ENCODE data around the gene SCART1. TPM values are rescaled to one million over a fixed set of nuclear protein-coding genes. Genes with fewer than 3 reads are reported as not detected.
A peak's percentile ranks its signal among the peaks of the same experiment; 100 is the strongest.
"Not testable (repeated sequence)": the region's sequence is repeated elsewhere in the genome, so short reads cannot be mapped to it uniquely, and the experiment has no call there.

SCART1 gene
- total RNA-seq, 1 donor from 2014 or later, result 2.4 TPM

GRCh38 chr10:133421336-133422222, 32.2 kb upstream of the SCART1 start:
- no peak for TF ChIP-seq CTCF (IDR thresholded peaks at IDR 0.05)
- H3K36me3 Mint-ChIP-seq (ENCODE audit: low read depth), result peaks cover 5% of the 10 kb centered on the region
- no peak overlapping the region for H3K4me3 Mint-ChIP-seq (ENCODE audit: unreplicated experiment)

GRCh38 chr10:133422223-133422806, 31.4 kb upstream of the SCART1 start:
- Mint-ChIP-seq H3K9me3 (ENCODE audit: low read depth) (no peaks in the 10 kb centered on the region), H3K4me3 (ENCODE audit: unreplicated experiment) (no peak overlapping the region), H3K27me3 (ENCODE audit: low read depth) (no peaks in the 10 kb centered on the region), H3K4me1 (ENCODE audit: low read depth) (no peaks in the 10 kb centered on the region), H3K27ac (ENCODE audit: unreplicated experiment) (no peak overlapping the region), H3K36me3 (ENCODE audit: low read depth) (peaks cover 5% of the 10 kb centered on the region)
- TF ChIP-seq CTCF (IDR thresholded peaks at IDR 0.05), result no peak
- DNase-seq (ENCODE audit: low spot score), result no peak

More at GRCh38 chr10:133421336-133422222, 32.2 kb upstream of the SCART1 start:
- Mint-ChIP-seq H3K9me3 (ENCODE audit: low read depth) (no peaks in the 10 kb centered on the region), H3K27me3 (ENCODE audit: low read depth) (no peaks in the 10 kb centered on the region), H3K4me1 (ENCODE audit: low read depth) (no peaks in the 10 kb centered on the region), H3K27ac (ENCODE audit: unreplicated experiment) (no peak overlapping the region)
- no peak for DNase-seq (ENCODE audit: low spot score)

- Mint-ChIP-seq H3K4me3 (ENCODE audit: unreplicated experiment) (peak overlapping the region; percentile 67), H3K27me3 (ENCODE audit: low read depth) (no peaks in the 10 kb centered on the region), H3K9me3 (ENCODE audit: low read depth) (no peaks in the 10 kb centered on the region), H3K27ac (ENCODE audit: unreplicated experiment) (no peak overlapping the region), H3K4me1 (ENCODE audit: low read depth) (no peaks in the 10 kb centered on the region), H3K36me3 (ENCODE audit: low read depth) (peaks cover 5% of the 10 kb centered on the region)
- no peak for DNase-seq (ENCODE audit: low spot score)
- no peak for TF ChIP-seq CTCF (IDR thresholded peaks at IDR 0.05)
Observed at GRCh38 chr10:133422807-133423771, 30.7 kb upstream of the SCART1 start.

- not testable (repeated sequence) for H3K27ac Mint-ChIP-seq (ENCODE audit: unreplicated experiment); DNase-seq (ENCODE audit: low spot score); H3K36me3 Mint-ChIP-seq (ENCODE audit: low read depth); H3K4me1 Mint-ChIP-seq (ENCODE audit: low read depth); H3K9me3 Mint-ChIP-seq (ENCODE audit: low read depth); H3K4me3 Mint-ChIP-seq (ENCODE audit: unreplicated experiment); H3K27me3 Mint-ChIP-seq (ENCODE audit: low read depth)
Observed at GRCh38 chr10:133424102-133424501, 29.6 kb upstream of the SCART1 start.

- peak within 1 kb of the TSS; percentile 67 for H3K4me3 Mint-ChIP-seq (ENCODE audit: unreplicated experiment)
Observed at GRCh38 chr10:133424601-133425000, 29.1 kb upstream of the SCART1 start, which contains the start of gene SPRN. SPRN (minus strand) TSS chr10:133424625; CDS start chr10:133423681, 944 bp downstream.

GRCh38 chr10:133429571-133429970, 24.2 kb upstream of the SCART1 start:
- not testable (repeated sequence) for H3K9me3 Mint-ChIP-seq (ENCODE audit: low read depth); H3K27me3 Mint-ChIP-seq (ENCODE audit: low read depth); H3K4me3 Mint-ChIP-seq (ENCODE audit: unreplicated experiment); H3K4me1 Mint-ChIP-seq (ENCODE audit: low read depth); H3K36me3 Mint-ChIP-seq (ENCODE audit: low read depth); DNase-seq (ENCODE audit: low spot score); H3K27ac Mint-ChIP-seq (ENCODE audit: unreplicated experiment)

More at GRCh38 chr10:133424601-133425000, 29.1 kb upstream of the SCART1 start, which contains the start of gene SPRN:
- H3K36me3 Mint-ChIP-seq (ENCODE audit: low read depth); H3K27me3 Mint-ChIP-seq (ENCODE audit: low read depth); H3K9me3 Mint-ChIP-seq (ENCODE audit: low read depth); H3K4me1 Mint-ChIP-seq (ENCODE audit: low read depth); DNase-seq (ENCODE audit: low spot score); H3K27ac Mint-ChIP-seq (ENCODE audit: unreplicated experiment): not testable (repeated sequence)

- not testable (repeated sequence) for H3K4me1 Mint-ChIP-seq (ENCODE audit: low read depth); H3K27ac Mint-ChIP-seq (ENCODE audit: unreplicated experiment); H3K27me3 Mint-ChIP-seq (ENCODE audit: low read depth); DNase-seq (ENCODE audit: low spot score); H3K4me3 Mint-ChIP-seq (ENCODE audit: unreplicated experiment); H3K36me3 Mint-ChIP-seq (ENCODE audit: low read depth); H3K9me3 Mint-ChIP-seq (ENCODE audit: low read depth)
Observed at GRCh38 chr10:133431888-133432613, 21.7 kb upstream of the SCART1 start.

GRCh38 chr10:133432789-133433188, 21.0 kb upstream of the SCART1 start:
- H3K27ac Mint-ChIP-seq (ENCODE audit: unreplicated experiment); H3K4me3 Mint-ChIP-seq (ENCODE audit: unreplicated experiment); H3K27me3 Mint-ChIP-seq (ENCODE audit: low read depth); H3K4me1 Mint-ChIP-seq (ENCODE audit: low read depth); DNase-seq (ENCODE audit: low spot score); H3K36me3 Mint-ChIP-seq (ENCODE audit: low read depth); H3K9me3 Mint-ChIP-seq (ENCODE audit: low read depth): not testable (repeated sequence)

Data from chondrocyte (in vitro differentiated cells).